EL (cell line): ENCODE results near the gene FCRLA.

ENCODE experiments used
- DNase-seq: peaks from one replicate; pipeline ENCODE4 v3.0.0-alpha.2; 2016

FCRLA gene

GRCh38 chr1:161735837-161736236, 28.8 kb downstream of the FCRLA start:
- DNase-seq, result no peak

DNA sequence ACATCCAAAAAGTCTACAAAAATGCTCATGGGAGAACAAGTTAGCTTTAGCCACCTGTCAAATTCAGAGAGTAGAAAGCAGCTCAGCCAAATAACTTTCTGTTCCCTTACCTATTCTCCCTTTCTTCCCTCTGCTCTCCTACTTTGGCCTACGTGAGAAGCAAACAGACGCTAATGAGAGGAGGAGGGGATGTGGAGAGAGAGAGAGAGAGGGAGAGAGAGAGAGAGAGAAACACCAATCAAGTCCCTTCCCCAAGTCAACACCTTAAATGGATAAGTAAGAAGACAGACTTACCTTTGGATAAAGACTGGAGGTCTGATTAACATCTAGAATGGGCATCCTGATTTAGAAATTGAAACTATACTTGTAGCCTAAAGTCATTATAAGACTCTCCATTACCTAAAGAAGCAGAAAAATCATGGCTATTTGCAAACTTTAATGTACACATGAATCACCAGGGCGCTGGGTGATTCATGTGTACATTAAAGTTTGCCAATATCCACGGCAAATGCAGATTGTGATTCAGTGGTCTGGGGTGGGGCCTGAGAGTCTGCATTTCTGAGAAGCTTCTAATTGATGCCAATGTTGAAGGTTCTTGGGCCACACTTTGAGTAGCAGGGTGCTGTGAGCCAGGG, 29.4 kb downstream of the FCRLA start:
- peak; percentile 40 for DNase-seq

GRCh38 chr1:161737625-161738024, 30.6 kb downstream of the FCRLA start:
- DNase-seq, result no peak

GRCh38 chr1:161738627-161739287, 31.7 kb downstream of the FCRLA start:
- peak; percentile 81 for DNase-seq

DNA sequence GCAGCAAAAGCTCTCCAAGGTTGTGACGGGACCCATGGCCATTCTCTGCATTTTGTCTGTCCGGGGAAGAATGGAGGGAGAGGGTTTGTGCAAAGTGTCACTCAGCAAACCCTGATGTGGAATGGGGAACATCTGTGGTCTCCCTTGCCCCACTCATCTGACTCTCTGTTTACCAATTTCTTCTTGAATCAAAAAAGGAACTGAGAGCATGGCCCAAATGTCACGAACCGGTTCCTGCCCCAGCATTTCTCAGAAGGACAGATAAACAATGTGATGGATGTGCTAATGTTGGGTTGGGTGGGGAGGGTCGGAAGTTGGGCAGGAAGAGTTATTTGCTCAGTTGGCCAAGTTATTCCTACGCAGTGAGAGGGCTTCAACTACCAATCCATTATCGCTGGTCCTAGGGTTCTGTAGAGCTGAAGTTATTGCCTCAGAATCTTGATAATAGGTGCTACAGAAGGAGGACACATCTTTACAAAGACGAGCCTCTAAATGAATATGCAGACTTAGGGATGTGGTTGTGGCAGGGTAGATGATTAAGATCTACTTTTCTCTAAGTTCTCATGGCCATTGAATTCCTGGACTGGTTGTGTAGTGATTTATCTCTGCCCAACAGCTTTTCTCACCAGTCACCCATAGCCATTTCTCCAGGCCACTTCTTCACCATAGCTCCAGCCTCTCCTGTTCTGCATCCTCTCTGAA, 33.0 kb downstream of the FCRLA start:
- no peak for DNase-seq

- no peak for DNase-seq
Observed at GRCh38 chr1:161740921-161741320, 33.9 kb downstream of the FCRLA start.

- no peak for DNase-seq
Observed at GRCh38 chr1:161743231-161743630, 36.2 kb downstream of the FCRLA start.

- no peak for DNase-seq
Observed at GRCh38 chr1:161747801-161748200, 40.8 kb downstream of the FCRLA start.

DNA sequence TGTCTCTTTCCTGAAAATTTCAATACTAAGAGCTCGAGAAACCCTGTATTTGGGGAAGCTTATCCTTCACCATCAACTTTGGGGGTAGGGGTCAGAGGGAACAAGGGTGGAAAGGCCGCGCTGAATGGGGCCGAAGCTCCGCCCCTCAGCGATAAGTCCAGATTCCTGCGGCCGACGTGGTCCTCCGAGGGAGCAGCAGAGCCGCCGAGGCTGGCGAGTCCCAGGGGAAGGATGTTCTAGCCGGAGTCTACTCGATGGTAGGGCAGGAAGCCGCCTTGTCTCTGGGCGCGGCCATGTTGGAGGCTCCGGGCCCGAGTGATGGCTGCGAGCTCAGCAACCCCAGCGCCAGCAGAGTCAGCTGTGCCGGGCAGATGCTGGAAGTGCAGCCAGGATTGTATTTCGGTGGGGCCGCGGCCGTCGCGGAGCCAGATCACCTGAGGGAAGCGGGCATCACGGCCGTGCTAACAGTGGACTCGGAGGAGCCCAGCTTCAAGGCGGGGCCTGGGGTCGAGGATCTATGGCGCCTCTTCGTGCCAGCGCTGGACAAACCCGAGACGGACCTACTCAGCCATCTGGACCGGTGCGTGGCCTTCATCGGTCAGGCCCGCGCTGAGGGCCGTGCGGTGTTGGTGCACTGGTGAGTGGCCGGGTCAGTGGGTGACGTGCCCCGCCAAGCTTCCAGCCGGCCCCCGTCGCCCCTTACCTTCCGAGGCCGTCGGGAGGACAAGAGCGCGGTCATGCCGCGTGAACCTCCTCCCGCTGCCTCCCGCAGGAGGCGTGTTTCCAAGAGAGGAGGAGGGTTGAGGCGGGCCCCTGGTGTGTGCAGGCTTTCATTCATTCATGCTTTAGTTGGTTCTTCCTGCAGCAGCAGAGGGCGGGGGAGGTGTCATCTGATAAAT, 42.7 kb downstream of the FCRLA start, which contains the start of gene DUSP12:
DUSP12 (plus strand) TSS at position 278 of the 899 bp plus-strand sequence; CDS start at position 294, 16 bp downstream.
- DNase-seq, result peak; percentile 95

- peak; percentile 25 for DNase-seq
Observed at GRCh38 chr1:161763522-161764098, 56.6 kb downstream of the FCRLA start.
